Right ventricle myocardium superior (tissue), 1 donor: ENCODE measurements around the gene ACVRL1. TPM values are rescaled to one million over a fixed set of nuclear protein-coding genes. Genes with fewer than 3 reads are reported as not detected.

Experiments
- ATAC-seq: fragments of 200-7000 bp; cut with Tn5 transposase; one replicate; pipeline ENCODE4 v1.9.1; 2020; ENCODE audit warnings: mild to moderate bottlenecking; ENCODE audit not compliant: poor library complexity
- DNase-seq: peaks from one replicate; pipeline ENCODE4 v3.0.0-alpha.2; 2020
- intact Hi-C: fragments of 100-400 bp; cut with DNase I; formaldehyde crosslinking; loops from one replicate; pipeline ENCODE4 v1.11.2; 2022
- total RNA-seq: library from RNA; stranded (reverse); fragmentation: NEBNext Ultra II Directional; extraction: Animal tissue kit (Norgen Biotek cat#: 25700); gene quantifications from one replicate; pipeline ENCODE4 v1.2.1, GENCODE V29; 2021
- donor health status: DM: no; HTN: yes; CAD: no; lungs with severe emphysema.

ACVRL1 gene
- total RNA-seq, 1 donor from 2014 or later = 35.1 TPM

GRCh38 chr12:51910691-51911090 is 3.4 kb downstream of the ACVRL1 start:
- peak; percentile 54 for DNase-seq
- intact Hi-C loops = no loop called here
- no peak for ATAC-seq

DNA sequence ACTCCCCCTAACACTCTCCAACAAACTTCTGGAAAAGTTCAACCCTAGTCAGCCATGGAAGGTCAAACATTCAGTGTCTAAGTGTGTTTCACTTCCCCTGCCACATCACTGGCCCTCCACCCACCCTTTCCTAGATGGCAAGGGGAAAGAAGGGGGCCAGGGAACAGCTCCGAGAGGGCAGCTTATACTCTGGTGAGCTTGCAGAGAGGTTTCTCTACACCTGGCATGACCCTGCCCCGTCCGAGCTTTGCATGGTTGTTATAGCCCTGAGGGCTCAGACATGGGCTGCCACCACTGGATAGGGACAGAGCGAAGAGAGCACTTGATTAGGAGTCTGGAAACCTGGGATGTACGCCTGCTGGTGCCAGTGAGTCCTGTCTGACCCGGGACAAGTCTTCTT is 4.0 kb downstream of the ACVRL1 start:
- ATAC-seq (no peak), DNase-seq (no peak)

GRCh38 chr12:51911788-51912711 is 4.7 kb downstream of the ACVRL1 start:
- DNase-seq = peak; percentile 78
- intact Hi-C loops = no loop called here
- peak; percentile 43 for ATAC-seq

More for the DNA sequence above, 4.0 kb downstream of the ACVRL1 start:
- intact Hi-C loops = no loop called here

DNA sequence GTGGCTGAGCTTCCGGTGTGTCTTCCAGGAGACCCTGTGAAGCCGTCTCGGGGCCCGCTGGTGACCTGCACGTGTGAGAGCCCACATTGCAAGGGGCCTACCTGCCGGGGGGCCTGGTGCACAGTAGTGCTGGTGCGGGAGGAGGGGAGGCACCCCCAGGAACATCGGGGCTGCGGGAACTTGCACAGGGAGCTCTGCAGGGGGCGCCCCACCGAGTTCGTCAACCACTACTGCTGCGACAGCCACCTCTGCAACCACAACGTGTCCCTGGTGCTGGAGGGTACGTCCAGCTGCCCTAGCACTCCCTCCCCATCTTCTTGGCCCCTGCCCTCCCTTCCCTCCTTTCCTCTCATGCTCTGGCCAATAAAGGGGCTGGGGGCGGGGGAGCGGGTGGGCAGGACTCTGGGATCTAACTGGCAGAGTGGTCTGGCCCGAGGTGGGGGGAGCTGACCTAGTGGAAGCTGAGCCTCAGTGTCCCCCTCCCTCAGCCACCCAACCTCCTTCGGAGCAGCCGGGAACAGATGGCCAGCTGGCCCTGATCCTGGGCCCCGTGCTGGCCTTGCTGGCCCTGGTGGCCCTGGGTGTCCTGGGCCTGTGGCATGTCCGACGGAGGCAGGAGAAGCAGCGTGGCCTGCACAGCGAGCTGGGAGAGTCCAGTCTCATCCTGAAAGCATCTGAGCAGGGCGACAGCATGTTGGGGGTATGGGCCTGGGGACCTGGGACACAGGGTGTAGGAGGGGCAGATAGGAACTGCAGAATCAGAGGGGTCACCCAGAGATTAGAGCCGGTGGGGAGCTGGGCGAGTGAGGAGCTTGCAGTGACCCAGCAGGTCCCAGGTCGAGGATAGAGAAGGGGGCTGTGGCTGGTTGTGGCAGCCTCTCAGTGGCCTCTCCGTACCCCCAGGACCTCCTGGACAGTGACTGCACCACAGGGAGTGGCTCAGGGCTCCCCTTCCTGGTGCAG is 6.0 kb downstream of the ACVRL1 start:
- ATAC-seq (no peak), DNase-seq (peak; percentile 50)
- intact Hi-C loops = no loop called here

DNA sequence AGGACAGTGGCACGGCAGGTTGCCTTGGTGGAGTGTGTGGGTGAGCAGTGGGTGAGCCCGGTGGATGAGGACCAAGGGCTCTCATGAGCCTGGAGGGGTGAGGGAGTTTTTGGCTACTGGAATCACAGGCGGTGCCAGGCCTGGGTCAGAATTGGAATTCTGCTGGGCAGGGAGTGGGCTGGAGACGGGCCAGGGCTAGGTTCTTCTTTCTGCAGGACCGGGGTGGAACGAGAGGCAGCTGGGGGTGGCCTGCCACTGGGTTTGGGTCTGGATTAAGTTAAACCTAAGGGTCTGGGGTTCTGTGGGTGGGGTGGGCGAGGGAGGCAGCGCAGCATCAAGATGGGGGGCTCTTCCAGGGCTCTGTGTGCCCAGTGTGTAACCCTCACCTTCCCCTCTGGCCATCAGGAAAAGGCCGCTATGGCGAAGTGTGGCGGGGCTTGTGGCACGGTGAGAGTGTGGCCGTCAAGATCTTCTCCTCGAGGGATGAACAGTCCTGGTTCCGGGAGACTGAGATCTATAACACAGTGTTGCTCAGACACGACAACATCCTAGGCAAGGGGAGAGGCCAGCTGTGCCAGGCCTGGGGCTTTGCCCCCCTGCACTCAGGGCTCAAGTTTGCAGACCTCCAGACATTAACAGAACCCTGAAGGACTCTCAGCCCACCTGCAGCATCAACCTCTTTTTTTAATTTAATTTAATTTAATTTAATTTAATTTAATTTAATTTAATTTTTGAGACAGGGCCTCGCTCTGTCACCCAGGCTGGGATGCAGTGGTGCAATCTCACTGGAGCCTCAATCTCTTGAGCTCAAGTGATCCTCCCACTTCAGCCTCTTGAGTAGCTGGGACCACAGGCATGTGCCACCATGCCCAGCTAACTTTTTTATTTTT is 7.0 kb downstream of the ACVRL1 start:
- ATAC-seq (peak; percentile 20), DNase-seq (peak; percentile 77)
- intact Hi-C loops = no loop called here

DNA sequence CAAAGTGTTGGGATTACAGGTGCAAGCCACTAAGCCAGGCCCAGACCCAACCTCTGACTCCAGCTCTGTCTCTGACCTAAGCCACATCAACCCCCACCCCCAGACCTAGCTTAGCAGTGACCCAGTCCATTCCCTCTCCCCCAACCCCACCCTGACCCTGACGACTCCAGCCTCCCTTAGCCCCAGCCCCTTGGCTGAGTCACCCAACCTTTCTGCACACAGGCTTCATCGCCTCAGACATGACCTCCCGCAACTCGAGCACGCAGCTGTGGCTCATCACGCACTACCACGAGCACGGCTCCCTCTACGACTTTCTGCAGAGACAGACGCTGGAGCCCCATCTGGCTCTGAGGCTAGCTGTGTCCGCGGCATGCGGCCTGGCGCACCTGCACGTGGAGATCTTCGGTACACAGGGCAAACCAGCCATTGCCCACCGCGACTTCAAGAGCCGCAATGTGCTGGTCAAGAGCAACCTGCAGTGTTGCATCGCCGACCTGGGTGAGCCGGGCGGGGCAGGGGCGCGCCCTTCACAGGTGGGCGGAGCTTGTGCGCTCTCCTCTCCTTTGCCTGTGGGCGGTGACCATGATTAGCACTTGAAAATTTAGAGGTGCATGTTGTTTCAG is 7.8 kb downstream of the ACVRL1 start:
- no peak for ATAC-seq
- intact Hi-C loops = no loop called here
- DNase-seq = no peak

GRCh38 chr12:51915951-51916350 is 8.6 kb downstream of the ACVRL1 start:
- no peak for ATAC-seq
- no peak for DNase-seq
- intact Hi-C loops = no loop called here

DNA sequence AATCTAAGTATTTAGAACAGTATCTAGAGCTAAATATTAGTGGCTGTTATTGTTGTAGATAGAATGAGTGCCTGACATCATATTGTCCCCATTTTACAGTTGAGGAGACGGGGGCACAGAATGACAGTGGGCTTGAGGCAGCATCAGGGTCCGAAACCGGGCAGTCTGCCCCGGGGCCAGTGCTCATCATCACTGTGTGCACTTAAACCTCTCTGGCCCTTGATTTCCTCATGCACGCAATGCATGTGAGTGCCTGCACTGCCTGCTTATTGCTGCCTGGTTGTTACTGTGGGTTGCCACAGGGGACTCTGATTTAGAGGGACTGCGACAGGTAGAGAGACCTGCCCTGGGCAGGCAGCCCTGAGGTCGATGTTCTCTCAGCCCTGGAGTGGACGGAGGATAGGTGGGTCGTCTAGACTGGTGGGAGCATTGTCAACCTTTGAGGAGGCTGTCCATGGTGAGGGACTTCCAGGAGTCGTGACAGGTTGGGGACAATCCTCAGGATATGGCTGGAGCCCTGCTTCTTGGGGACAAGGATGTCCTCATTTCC is 9.8 kb downstream of the ACVRL1 start:
- intact Hi-C loops = no loop called here
- ATAC-seq = no peak
- DNase-seq = no peak

DNA sequence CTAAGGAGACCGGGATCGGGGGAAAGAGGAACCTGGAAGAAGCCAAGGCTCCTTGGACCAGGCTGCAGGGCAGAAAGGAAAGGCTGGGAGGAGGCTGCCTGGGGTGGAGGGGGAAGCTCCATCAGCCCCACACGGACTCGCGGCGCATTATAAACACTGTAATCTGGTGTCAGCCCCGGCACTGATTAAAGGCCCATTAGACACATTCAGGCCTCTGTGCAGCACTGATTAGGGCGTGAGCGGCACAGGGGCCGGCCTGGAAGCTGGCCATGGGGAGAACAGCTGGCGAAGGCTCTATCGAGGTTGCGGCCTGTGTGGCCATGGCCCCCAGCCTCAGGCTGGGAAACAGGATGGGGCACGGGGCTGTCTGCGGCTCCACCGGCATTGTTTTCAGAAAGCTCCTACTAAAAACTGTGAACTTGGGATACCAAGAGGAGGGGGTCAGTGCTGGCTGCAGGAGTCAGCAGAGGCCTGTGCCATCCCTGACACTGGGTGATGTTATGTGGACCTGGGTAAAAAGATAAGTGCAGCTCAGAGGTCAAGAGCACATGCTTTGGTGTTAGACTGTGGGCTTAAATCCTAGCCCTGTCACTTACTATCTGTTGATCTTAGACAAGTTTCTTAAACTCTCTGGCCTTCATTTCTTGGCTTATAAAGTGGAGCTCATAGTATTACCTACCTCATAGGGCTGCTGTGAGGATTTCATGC is 10.6 kb downstream of the ACVRL1 start:
- no peak for DNase-seq
- no peak for ATAC-seq
- intact Hi-C loops = no loop called here

DNA sequence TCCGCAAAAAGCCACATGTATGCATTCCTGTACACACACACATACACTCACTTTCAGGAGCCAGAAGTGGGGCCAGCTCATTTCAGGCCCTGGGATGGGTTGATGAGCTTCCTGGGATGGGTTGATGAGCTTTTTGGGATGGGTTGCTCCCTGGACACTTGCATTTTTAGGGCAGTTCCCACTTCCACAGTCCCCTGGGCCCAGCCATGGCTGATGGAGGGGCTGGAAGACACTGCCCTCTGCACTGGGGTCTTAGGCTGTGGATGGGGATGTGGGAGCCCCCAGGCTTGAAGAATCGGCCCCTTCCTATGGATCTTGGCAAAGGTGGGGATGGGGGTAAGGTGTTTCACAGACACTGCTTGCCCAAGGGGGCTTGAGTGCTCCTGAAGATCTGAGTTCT is 12.7 kb downstream of the ACVRL1 start:
- ATAC-seq = no peak
- no peak for DNase-seq
- intact Hi-C loops = no loop called here

GRCh38 chr12:51921017-51921725 is 13.9 kb downstream of the ACVRL1 start:
- intact Hi-C loops = no loop called here
- ATAC-seq (no peak), DNase-seq (no peak)

- no peak for DNase-seq
- intact Hi-C loops = no loop called here
- no peak for ATAC-seq
Observed at GRCh38 chr12:51922146-51922545, 14.8 kb downstream of the ACVRL1 start.

DNA sequence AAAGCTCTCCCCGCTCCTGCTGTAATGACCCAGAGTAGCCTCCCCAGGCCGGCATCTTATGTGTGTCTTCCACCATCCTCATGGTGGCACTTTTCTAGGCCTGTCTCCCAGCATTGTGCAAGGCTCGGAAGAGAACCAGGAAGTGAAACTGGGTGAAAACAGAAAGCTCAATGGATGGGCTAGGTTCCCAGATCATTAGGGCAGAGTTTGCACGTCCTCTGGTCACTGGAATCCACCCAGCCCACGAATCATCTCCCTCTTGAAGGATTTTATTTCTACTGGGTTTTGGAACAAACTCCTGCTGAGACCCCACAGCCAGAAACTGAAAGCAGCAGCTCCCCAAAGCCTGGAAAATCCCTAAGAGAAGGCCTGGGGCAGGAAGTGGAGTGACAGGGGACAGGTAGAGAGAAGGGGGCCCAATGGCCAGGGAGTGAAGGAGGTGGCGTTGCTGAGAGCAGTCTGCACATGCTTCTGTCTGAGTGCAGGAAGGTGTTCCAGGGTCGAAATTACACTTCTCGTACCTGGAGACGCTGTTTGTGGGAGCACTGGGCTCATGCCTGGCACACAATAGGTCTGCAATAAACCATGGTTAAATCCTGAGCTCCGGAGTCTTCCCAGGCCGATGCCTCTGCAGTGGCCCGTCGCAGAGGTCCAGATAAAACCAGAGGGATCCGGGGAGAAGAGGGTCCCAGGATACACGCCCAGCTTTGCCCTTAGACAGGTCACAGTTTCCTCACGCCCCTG is 15.6 kb downstream of the ACVRL1 start:
- peak; percentile 69 for ATAC-seq
- peak; percentile 65 for DNase-seq
- intact Hi-C loops = no loop called here

GRCh38 chr12:51923506-51924365 is 16.4 kb downstream of the ACVRL1 start:
- intact Hi-C loops = no loop called here
- DNase-seq = peak; percentile 86
- ATAC-seq = peak; percentile 79
